Measurements from ENCODE around the gene ZBBX.
"Not testable (repeated sequence)": the region's sequence is repeated elsewhere in the genome, so short reads cannot be mapped to it uniquely, and the experiment has no call there.

The ZBBX gene, protein sequence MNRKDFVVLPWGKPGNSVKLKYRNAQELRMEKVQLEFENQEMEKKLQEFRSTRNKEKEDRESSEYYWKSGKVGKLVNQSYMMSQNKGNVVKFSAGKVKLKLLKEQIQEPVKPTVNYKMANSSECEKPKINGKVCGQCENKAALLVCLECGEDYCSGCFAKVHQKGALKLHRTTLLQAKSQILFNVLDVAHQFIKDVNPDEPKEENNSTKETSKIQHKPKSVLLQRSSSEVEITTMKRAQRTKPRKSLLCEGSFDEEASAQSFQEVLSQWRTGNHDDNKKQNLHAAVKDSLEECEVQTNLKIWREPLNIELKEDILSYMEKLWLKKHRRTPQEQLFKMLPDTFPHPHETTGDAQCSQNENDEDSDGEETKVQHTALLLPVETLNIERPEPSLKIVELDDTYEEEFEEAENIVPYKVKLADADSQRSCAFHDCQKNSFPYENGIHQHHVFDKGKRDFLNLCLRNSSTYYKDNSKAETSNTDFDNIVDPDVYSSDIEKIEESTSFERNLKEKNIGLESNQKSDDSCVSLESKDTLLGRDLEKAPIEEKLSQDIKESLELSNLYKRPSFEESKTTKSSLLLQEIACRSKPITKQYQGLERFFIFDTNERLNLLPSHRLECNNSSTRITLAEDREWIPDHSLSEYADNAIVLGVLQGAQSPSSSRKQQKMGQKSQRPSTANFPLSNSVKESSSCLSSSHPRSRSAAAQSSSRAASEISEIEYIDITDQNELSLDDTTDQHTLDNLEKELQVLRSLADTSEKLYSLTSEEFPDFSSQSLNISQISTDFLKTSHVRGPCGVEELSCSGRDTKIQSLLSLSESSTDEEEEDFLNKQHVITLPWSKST

DNA sequence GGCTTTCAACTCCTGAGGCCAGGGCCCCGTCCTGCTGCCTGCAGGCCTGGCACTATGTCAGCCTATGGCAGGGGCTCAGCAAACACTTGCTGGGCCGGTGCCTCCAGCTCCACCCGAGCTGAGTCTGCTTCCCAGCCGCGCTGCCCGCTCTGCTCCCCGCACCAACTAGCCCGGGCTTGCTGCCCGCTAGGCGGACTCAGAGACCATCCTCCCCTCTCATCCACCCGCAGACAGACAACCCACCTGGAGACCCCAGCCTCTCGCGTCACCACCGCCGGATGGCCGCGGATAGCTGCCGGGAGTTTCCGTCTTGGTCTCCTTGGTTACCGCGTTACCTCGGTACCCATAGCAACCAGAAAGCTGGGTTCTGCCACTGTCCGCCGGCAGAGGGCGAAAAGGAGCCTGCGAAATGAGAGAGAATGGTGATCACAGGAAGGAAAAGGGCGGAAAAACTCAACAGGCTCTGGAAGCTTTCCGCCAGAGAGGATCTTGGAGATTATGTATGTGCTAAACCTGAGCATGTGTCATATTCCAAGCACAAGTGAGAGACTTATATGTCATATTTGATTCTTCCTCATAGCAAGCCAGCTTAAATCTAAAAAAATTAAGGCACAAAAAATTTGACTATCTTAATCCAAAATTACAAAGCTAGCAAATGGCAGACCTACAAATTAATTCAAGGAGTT is at the start of gene ZBBX:
ZBBX (minus strand) TSS at position 294 of the 686 bp plus-strand sequence. CDS start 7,396 bp downstream, outside the sequence.
- DNase-seq (ENCODE audit: low spot score): peak; percentile 94

DNA sequence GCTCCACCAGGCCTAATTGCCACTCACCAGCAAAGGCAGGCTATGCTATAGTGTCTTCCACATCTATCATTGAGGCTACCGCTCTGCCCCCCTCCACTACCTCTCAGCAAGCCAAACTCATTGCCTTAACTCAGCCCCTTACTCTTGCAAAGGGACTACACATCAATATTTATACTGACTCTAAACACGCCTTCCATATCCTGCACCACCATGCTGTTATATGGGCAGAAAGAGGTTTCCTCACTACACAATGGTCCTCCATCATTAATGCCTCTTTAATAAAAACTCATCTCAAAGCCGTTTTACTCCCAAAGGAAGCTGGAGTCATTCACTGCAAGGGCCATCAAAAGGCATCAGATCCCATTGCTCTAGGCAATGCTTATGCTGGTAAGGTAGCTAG is 46.9 kb upstream of the ZBBX start:
- not testable (repeated sequence) for DNase-seq (ENCODE audit: low spot score)

DNA sequence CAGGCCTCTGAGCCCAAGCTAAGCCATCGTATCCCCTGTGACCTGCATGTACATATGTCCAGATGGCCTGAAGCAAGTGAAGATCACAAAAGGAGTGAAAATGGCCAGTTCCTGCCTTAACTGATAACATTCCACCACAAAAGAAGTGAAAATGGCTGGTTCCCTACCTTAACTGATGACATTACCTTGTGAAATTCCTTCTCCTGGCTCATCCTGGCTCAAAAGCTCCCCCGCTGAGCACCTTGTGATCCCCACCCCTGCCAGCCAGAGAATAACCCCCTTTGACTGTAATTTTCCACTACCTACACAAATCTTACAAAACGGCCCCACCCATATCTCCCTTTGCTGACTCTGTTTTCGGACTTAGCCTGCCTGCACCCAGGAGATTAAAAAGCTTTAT is 42.3 kb upstream of the ZBBX start:
- DNase-seq (ENCODE audit: low spot score): not testable (repeated sequence)

DNA sequence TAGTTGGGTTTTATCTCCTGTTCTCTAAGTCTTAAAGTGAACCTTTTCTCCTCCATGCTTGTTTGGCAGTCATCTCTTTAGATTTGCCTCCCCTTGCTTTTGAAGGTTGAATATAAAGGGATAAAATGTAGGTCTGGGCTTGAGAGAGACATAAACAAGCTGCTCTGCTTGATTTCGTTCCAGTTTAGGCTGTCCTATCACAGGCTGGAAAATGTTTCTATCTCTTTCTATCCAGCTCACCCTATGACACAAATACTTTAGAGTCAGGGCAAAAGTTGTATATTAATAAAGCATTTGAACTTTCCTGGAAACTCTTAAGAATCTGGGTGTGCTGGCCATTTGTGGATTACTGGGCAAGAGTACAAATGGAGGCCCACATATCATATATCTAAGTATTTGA is 29.5 kb upstream of the ZBBX start:
- DNase-seq (ENCODE audit: low spot score): no peak

DNA sequence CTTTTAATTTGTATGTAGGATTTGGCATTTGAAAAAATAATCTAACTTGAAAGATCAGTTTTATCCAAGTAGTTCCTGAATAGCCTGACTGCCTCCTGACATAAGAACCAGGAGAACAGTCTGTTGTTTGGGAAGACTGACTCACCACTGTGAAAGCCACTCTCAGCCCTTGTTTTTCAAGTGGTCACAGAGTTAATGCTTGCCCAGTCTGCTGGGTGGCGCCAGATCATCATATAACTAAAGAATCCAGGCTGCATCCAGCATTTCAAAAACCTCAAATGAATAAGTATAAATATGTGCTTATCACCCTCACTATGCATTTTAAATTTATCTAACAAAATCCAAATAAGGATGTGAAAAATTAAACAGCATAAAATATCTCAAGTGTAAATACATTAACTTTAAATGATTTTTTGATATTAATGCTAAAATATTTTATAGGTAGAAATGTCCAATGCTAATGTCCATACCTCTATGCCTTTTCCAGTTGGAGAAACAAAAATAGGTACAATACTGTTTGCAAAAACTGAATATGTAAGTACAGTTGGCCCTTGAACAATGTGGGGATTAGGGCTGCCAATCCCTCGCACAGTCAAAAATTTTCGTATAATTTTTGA is 26.9 kb upstream of the ZBBX start:
- DNase-seq (ENCODE audit: low spot score): peak; percentile 54

DNA sequence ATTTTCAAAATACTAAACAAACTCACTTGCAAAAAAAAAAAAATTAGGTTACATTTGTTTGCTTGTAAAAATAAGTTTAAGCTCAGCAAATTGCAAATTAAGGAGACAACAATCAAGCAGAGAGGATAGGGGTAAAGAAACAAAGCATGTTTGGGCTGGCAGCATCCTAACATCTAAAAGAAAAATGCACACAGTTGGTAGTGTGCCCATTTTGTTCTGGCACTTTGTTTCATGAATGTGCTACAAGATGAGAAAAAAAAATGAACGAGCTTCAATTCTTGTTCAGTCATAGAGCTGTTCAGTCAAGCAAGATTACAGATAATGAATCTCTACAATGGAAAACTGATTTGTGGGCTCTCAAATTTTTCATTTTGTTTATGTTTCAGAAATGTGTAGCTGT is 17.7 kb upstream of the ZBBX start:
- DNase-seq (ENCODE audit: low spot score): no peak

DNA sequence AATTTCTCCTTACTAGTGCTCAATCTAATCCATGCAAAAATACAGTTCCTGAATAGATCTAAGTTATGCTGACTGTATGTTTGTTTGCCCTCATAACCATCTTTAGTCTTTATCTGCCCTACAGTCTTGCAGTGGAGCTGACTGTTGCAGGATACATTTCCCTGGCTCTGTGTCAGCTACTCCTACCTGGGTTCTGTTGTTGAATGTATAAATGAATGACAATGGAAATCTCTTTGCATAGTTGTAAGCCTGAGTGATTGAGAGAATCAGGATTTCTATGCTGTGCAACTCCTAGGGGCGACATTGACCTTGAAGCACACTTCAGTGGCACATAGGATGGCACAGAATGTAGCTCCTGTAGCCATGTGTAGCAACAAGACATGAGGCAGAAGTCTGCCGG is 16.0 kb upstream of the ZBBX start:
- DNase-seq (ENCODE audit: low spot score): no peak

DNA sequence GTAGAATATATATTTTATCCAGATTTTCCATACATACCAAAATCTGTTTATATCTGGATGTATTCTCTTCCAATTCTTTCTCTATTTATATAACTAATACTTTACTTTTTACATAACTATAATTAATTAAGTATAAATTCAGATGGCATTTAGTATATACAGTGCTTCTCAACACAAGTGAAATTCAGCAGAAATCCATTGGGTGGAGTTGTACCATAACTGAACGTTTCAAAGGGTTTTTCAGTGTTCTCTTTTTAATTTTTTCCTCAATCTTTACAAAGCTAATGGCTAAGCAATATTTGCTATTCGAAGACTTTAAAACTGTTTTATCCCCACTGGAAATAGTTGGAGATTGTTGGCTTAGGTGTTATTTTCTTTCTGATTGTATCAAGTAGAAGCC is 13.9 kb upstream of the ZBBX start:
- DNase-seq (ENCODE audit: low spot score): peak; percentile 21

DNA sequence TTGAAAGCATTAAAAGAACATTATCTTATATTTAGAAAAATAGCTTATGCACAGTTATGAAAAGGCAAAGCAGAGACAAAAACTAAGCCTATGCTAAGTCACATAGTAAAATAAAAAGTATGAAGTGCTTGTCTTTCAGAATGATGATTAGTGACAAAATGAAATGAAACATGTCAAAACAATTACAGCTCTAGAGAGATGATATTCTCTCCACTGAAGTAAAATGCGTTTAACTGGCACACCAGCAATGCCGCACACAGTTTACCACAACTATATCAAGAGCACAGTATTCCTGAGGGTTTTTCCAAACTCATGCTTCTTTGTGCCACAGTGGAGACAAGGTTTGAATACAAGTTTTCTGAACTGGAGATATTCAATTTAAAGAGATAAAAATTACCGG is 2.1 kb upstream of the ZBBX start:
- DNase-seq (ENCODE audit: low spot score): no peak

DNA sequence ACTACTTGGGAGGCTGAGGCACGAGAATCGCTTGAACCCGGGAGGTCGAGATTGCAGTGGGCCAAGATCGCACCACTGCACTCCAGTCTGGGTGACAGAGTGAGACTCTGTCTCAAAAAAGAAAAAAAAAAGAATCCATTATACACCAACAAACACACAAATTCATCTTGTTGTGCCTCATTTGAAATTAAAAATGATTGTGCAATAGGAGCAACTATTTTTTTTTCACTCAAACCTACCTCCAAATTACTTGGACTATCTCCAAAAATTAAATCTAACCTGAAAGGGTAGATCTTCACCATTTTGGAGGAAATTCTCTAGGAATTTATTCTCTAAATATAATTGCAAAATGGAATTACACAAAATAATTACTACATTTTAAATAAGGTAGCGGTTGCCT is 4.6 kb downstream of the ZBBX start:
- DNase-seq (ENCODE audit: low spot score): no peak

DNA sequence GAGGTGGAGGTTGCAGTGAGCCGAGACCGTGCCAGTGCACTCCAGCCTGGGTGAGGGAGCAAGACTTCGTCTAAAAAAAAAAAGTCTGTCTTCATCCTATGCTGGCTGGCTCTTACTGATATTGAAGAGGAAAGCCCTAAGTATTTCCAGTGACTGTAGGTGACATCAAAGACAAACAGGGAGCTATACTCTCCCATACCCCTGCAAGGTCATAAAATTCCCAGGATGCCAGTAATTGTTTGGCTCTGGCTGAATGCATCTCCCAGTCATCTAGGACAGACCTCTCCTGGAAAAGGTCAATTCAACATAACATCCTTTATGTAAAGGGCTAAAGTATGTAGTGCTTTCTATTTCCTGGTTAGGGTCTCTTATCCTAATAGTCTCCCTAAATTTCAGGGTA is 8.0 kb downstream of the ZBBX start:
- no peak for DNase-seq (ENCODE audit: low spot score)

DNA sequence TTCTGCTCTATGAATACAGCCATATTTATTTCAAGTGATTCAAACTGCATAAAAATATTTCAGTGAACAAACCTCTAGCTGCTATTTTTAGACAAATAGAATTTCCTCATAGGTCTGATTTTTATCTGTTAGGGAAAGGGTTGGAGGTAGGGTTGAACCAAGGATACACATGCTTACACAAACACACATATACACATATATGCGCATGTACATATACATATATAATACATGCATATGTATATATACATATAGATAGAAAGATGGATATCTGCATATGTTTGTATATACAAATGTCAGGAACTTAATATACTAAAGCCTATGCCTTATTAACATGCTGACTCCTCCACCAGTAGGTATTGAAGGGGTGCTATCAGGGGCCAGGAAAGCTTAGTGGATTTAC is 18.1 kb downstream of the ZBBX start:
- no peak for DNase-seq (ENCODE audit: low spot score)

DNA sequence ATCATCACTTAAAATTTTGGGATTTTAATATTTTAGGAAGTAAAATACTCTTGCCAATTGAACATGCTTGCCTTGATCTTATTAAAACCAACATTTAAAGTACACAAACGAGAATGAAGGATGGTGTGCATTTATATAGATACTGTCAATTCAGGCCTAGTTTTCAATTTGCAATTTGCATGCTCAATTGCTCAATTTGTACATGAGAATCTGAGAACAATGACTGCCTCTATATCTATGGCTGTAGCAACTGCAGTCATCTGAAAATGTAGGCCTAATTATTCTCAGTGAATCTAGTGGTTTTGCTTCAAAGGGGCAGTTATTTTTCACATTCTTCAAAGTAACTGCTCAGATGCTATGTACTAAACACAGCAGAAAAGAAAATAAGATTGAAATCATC is 18.8 kb downstream of the ZBBX start:
- DNase-seq (ENCODE audit: low spot score): no peak

DNA sequence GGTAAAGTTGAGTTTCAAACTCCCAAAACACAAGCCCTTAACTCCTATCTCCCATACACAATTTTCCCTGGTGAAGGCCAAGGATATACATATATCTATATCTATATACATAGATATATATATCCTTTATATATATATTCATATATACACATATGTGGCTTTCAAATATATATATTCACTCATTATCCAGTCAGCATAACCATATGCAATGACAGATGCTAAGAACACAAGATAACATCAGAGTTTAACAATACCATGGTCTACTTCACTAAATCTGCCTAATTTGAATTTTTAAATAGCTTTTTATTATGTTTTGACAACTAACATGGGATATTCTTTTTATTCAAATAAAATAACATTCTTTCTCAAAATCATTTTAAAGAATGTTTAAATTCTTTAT is 24.7 kb downstream of the ZBBX start:
- DNase-seq (ENCODE audit: low spot score): no peak

DNA sequence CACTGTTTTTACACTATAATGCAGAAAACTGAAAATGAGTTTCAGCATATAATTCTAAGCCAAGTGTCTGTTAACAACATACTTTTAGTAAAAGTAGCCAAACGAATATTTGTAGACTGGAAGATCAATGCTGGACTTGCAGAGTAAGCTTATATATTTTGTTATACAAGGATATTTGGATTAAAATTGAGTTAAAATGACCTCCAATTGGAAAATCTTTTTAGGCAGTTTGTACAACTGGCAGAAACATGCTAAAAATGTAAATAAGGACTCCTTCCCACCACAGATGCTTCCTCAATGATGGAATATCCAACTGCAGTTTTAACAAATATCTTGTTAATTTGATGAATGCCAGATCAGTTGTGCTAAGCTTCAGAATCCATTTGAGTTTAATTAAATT is 25.3 kb downstream of the ZBBX start:
- DNase-seq (ENCODE audit: low spot score): no peak

DNA sequence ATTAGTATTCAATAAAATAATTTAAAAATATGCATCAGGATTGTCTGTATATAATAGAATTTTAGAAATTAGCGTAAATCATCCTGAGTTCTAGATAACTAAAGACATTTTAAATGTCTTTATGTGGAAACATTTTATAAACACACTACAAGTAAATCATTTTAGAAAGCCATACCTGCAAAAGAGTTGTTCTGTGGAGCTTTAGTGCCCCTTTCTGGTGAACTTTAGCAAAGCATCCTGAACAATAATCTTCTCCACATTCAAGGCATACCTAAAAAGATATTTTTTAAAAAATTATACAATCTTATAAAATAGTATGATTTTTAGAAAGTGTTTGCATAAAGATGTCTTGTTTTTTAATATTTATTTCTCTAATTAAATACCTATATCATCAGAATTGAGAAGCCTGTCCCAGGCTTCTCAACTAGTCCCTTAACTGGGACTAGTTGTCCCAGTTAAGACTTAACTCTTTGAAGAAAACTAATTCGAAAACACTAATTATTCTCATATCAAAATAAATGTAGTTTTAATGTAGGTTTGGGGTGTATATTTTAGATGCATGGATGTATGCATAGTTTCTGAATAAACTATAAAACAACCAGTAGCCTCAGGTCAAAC is 29.7 kb downstream of the ZBBX start:
- peak; percentile 56 for DNase-seq (ENCODE audit: low spot score)

DNA sequence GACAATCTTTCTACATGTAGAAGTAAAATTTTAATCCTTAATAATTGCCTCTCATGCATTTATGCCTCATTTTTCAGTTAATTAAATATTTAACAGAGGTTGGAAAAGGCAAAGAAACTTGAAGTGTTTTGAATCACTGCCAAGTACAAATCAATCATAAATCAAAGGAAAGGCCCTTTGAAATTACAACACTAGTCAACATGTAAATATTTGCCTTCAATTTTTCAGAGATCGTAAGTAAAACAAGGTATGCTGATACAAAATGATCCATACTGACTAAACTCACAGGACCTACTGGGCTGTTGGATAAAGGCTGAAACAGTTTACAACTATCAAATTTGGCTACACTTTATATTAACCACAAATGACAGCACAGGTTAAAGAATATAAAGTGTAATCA is 33.9 kb downstream of the ZBBX start:
- DNase-seq (ENCODE audit: low spot score): no peak

DNA sequence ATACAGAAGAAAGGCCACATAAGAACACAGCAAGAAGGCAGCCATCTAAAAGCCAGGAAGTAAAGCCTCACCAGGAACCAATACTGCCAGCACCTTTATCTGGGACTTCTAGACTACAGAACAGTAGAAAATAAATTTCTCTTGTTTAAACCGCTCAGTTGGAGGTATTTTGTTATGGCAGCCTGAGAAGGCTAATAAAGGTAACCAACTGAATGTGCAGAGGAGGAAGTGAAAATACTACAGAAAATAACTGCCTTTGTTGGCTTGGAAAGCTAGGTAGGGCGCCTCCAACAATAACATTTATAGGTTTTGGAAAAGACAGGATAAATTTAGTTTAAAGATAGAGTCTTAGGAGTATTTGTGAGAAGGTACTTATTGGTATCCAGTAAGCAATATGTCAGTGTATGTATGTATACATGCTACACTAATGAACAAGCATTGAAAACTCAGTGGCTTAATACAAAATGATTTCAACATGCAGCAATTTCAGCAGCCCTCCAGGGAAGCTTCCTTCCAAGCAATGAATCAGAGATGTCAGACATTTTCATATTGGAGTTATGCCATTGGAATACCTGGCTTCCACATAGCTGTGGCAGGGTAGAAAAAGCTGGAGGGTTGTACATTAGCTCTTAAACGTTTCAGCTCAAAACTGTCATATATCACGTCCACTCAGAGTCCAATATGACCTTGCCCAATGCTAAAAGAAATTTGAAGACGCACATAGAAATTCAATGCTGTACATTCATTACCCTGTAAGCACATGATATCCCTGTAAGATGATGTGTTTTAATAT is 48.9 kb downstream of the ZBBX start:
- peak; percentile 4 for DNase-seq (ENCODE audit: low spot score)

DNA sequence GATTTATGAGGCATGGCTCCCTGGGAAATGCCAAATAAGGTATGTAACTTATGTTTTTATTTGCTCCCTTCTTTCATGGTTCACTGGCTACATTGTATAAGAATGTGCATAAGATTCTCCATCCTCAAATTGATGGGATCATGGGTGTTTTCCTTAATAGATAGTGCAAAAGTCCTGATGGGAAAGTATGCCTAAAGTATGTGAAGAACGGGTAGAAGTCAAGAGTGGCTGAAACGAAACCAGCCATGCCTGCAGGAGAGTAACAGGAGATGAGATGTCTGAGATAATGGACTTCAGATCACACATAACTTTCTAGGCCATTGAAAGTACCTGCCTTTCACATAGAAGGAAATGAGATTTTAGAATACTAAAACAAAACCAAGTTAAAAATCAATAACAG is 56.5 kb downstream of the ZBBX start:
- no peak for DNase-seq (ENCODE audit: low spot score)

DNA sequence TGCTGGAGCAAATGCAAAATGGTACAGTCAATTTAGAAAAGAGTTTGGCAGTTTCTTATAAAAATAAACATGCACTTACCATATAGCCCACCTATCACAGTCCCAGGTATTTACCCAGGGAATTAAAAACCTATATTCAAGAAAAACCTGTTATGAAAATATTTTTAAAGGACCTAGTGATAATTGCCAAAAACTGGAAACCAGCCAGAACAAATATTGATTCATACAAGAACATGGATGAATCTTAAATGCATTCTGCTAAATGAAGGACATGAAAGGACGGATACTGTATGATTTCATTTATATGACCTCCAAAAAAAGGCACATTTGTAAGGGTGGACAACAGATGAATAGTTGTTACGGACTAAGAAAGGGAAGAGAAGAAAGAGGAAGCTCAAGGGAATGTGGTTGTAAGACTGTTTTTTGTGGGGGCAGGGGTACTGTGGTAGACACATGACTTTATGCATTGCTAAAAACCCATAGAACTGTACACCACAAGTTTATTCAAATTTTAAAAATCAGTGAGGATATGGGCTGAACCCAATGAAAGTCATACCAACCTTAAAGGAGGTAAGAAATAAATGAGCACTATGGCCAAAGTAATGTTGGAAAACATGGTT is 61.0 kb downstream of the ZBBX start:
- no peak for DNase-seq (ENCODE audit: low spot score)

DNA sequence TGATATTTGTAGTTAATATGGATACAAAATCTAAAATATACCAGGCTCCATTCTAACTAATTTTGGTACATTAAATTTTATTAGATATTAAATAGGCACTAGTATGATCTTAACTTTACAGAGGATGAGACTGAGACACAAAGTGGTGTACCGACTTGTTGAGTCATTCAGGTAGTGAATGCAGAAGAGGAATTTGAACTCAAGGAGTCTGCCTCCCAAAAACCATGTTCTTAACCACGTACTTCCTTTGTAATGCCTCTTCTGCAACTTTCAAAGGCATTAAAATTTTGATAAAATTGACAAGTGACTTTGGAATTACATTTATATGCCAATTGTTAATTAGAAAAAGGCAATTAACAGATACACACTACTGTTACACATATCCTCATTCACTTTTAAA is 61.8 kb downstream of the ZBBX start:
- DNase-seq (ENCODE audit: low spot score): no peak
